K562 (cell line): ENCODE results near the gene SLC7A4. TPM values are rescaled to one million over a fixed set of nuclear protein-coding genes. Genes with fewer than 3 reads are reported as not detected.
A peak's percentile ranks its signal among the peaks of the same experiment; 100 is the strongest.

Source experiments
- CREB3L1 ChIP-seq: fragments of 450-650 bp; IDR thresholded peaks from 2 replicates; pipeline ENCODE4 v1.6.1; 2014; ENCODE audit warnings: low read depth, mild to moderate bottlenecking, moderate library complexity, borderline replicate concordance
- E2F4 ChIP-seq: sonication (generic); formaldehyde crosslinking; IDR thresholded peaks from 2 replicates; pipeline ENCODE4 v1.8.0; 2022; ENCODE audit warnings: mild to moderate bottlenecking, low read depth, missing genetic modification reagents
- EHMT2 ChIP-seq: fragments of 450-650 bp; IDR thresholded peaks from 2 replicates; pipeline ENCODE4 v1.6.1; 2018; ENCODE audit warnings: antibody characterized with exemption
- HCFC1 ChIP-seq: IDR thresholded peaks from 2 replicates; pipeline ENCODE4 v1.6.1; 2012; ENCODE audit warnings: low read depth, low read length, improper control_type of control experiment
- KLF13 ChIP-seq: fragments of 450-650 bp; IDR thresholded peaks from 2 replicates; pipeline ENCODE4 v1.6.1; 2016; ENCODE audit warnings: missing genetic modification characterization, low read depth, mild to moderate bottlenecking, missing compliant biosample characterization, moderate library complexity, borderline replicate concordance
- MBD2 ChIP-seq: sonication (generic); IDR thresholded peaks from 2 replicates; pipeline ENCODE4 v1.6.1; 2016; ENCODE audit warnings: low read depth, borderline replicate concordance
- MTA2 ChIP-seq: fragments of 450-650 bp; IDR thresholded peaks from 2 replicates; pipeline ENCODE4 v1.6.1; 2016; ENCODE audit warnings: low read depth
- NR2F6 ChIP-seq: fragments of 450-650 bp; formaldehyde crosslinking; IDR thresholded peaks from 2 replicates; pipeline ENCODE4 v1.4.0; 2020; ENCODE audit warnings: mild to moderate bottlenecking
- SRF ChIP-seq, 2 experiments: fragments of 250-450, 450-650 bp in 1 of 2; sonication (Bioruptor Pico) in 1 of 2; sonication (generic) in 1 of 2; formaldehyde crosslinking; IDR thresholded peaks; 2 replicates each; pipeline versions ENCODE4 v1.5.0 to v1.5.1; 2020 to 2022; ENCODE audit warnings: mild to moderate bottlenecking in 1 of 2, missing genetic modification reagents in 1 of 2
- ZBTB40 ChIP-seq, 2 experiments: fragments of 450-650 bp in 1 of 2; sonication (generic) in 1 of 2; formaldehyde crosslinking in 1 of 2; IDR thresholded peaks; 2 replicates each; pipeline versions ENCODE4 v1.7.1 to v1.9.0; 2016 to 2022; ENCODE audit warnings: inconsistent platforms in 1 of 2, mild to moderate bottlenecking in 1 of 2, missing genetic modification reagents in 1 of 2
- ZNF274 ChIP-seq: IDR thresholded peaks from 2 replicates; pipeline ENCODE4 v1.6.1; 2011; ENCODE audit warnings: low read depth, mild to moderate bottlenecking, low read length, moderate library complexity, borderline replicate concordance
- ZNF354B ChIP-seq: fragments of 250-450 bp; sonication (Bioruptor Pico); IDR thresholded peaks from 2 replicates; pipeline ENCODE4 v1.4.0; 2020
- ZNF764 ChIP-seq: fragments of 250-450 bp; sonication (Bioruptor Pico); IDR thresholded peaks from 2 replicates; pipeline ENCODE4 v1.4.0; 2020; ENCODE audit warnings: low read depth, mild to moderate bottlenecking, moderate library complexity
- polyA plus RNA-seq, 8 experiments: library from polyadenylated mRNA; depleted of rRNA in 4 of 8; stranded (reverse) in 5 of 8; unstranded in 3 of 8; fragments of >200 nt; fragmentation: Nextera tagmentation in 2 of 8; fragmentation: Illumina TruSeq in 1 of 8; extraction: Ambion mirVana in 2 of 8; extraction: Trizol in 1 of 8; gene quantifications; 2 replicates each; pipeline versions ENCODE4 v1.2.1 to v1.2.3, GENCODE V29; 2011 to 2014; ENCODE audit warnings: inconsistent platforms in 1 of 8, missing spikeins in 1 of 8
- total RNA-seq, 7 experiments: library from RNA; depleted of rRNA in 6 of 7; stranded (reverse); fragments of >200 nt in 6 of 7; fragmentation: Illumina TruSeq in 2 of 7; extraction: Trizol in 2 of 7; gene quantifications; 2 replicates each; pipeline versions ENCODE4 v1.2.1 to v1.2.3, GENCODE V29; 2011 to 2021; ENCODE audit warnings: low replicate concordance in 1 of 7

The SLC7A4 gene
- total and polyA plus RNA-seq, 9 of the 15 experiments (the other 6 are each of a cell fraction or from before 2014, with no cell fraction given) = not detected

- TF ChIP-seq CREB3L1 = no peak
- no peak for TF ChIP-seq MTA2
- TF ChIP-seq ZNF274 = no peak
- peak; percentile 10; the same call in 1 of the 2 replicates for TF ChIP-seq ZNF764 (CRISPR knock-in tag)
- no peak for TF ChIP-seq HCFC1
- no peak for TF ChIP-seq E2F4
- no peak for TF ChIP-seq ZBTB40 (IDR thresholded peaks at IDR 0.05)
- 0 out of 2 replicates have a peak, but pooled peaks have one; percentile 32 for TF ChIP-seq ZBTB40 (CRISPR knock-in tag; IDR thresholded peaks at IDR 0.05)
- no peak for TF ChIP-seq SRF (CRISPR knock-in tag; IDR thresholded peaks at IDR 0.05)
- 0 out of 2 replicates have a peak, but pooled peaks have one; percentile 56 for TF ChIP-seq NR2F6 (CRISPR knock-in tag)
- no peak for TF ChIP-seq MBD2
- TF ChIP-seq EHMT2 = no peak
- no peak for TF ChIP-seq ZNF354B
- TF ChIP-seq KLF13 (tag) = no peak
Measured at GRCh38 chr22:21030621-21031544, 1.5 kb downstream of the SLC7A4 start (continued).
